ENCODE results near the gene CAMK1D. TPM values are rescaled to one million over a fixed set of nuclear protein-coding genes. Genes with fewer than 3 reads are reported as not detected.
"Not testable (repeated sequence)": the region's sequence is repeated elsewhere in the genome, so short reads cannot be mapped to it uniquely, and the experiment has no call there.

Gene CAMK1D
- total RNA-seq, 1 experiment from 2014 or later: 1.1 TPM

DNA sequence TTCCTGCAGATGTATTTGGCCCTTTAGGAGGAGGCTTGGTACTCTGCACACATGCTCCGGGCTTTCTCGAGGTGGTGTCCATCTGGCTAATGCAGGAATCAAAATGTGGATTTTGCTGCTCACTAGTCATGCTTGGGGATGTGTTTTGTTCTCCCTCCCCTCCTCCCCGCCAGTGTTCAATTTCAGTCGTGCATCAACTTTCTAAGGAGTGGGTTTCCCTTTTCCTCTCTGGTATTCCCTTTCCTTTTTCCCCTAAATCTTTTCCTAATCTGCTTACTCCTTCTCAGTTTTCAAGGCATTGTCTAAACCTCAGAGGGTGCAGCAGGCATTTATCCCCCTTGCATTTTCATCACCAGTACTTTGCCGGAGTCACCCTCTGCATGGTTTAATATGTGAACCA, 450.4 kb downstream of the CAMK1D start:
- H3K27me3 ChIP-seq: no peaks in the 10 kb centered on the region
- no peak overlapping the region for H3K27ac ChIP-seq
- no peak for DNase-seq

DNA sequence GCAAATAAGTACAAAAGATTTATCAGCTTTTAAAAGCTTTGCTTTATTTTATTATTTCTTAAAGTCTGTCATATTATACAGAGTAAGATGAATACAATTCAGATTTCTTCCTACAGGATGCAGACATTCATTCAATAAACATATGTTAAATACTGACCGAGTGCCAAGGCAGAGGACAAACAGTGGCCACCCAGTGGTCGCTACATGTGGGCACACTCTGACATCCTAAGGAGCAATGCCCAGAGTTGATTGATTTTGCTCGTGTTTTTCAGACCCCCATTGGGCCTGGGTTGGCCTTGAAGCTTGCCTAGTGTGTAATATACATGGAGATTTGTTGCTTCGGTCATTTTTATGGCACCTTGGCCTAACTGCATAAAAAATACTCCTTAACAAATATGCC, 451.0 kb downstream of the CAMK1D start:
- peaks cover 9% of the 10 kb centered on the region for H3K4me1 ChIP-seq
- H3K27me3 ChIP-seq: no peaks in the 10 kb centered on the region
- no peak overlapping the region for H3K27ac ChIP-seq
- H3K4me3 ChIP-seq: no peak overlapping the region
- H3K36me3 ChIP-seq: no peaks in the 10 kb centered on the region
- DNase-seq: no peak
- H3K9me3 ChIP-seq (replicated peaks): no peaks in the 10 kb centered on the region

More for the DNA sequence above, 450.4 kb downstream of the CAMK1D start:
- H3K4me3 ChIP-seq: no peak overlapping the region
- peaks cover 9% of the 10 kb centered on the region for H3K4me1 ChIP-seq
- no peaks in the 10 kb centered on the region for H3K9me3 ChIP-seq (replicated peaks)
- H3K36me3 ChIP-seq: no peaks in the 10 kb centered on the region

DNA sequence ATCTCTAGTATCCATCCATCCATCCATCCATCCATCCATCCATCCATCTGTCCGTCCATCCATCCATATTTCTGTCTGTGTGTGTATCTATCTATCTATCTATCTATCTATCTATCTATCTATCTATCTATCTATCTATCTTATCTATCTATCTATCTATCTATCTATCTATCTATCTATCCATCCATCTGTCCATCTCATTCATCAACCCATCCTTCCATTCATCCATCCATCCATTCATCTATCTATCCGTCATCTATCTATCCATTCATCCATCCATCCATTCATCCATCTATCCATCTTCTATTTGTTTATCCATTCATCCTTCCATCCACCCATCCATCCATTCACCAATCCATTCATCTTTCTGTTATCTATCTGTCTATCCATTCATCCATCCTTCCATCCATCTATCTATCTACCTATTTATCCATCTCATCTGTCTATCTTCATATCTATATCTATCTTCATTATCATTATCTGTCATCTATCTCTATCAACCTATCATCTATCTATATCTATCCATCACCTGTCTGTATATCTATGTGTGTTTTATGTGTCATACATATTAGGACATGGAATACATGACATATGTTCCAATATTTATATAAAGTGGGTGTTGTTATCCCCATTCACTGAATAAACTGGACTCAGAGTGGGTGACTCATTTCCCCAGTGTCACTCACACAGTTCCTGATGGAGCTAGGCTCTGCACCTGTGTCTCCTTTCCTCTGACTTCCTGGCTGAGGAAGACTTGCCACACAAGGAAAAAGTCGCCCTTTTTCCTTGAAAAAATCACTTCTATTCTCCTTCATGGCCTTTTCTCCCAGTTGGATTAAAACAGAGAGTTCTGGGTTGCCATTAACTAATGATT, 452.1 kb downstream of the CAMK1D start:
- no peaks in the 10 kb centered on the region for H3K27me3 ChIP-seq
- H3K9me3 ChIP-seq (replicated peaks): no peaks in the 10 kb centered on the region
- H3K4me3 ChIP-seq: no peak overlapping the region
- no peaks in the 10 kb centered on the region for H3K36me3 ChIP-seq
- H3K27ac ChIP-seq: no peak overlapping the region
- H3K4me1 ChIP-seq: peaks cover 9% of the 10 kb centered on the region
- no peak for DNase-seq

GRCh38 chr10:12803776-12804175, 454.4 kb downstream of the CAMK1D start:
- DNase-seq: peak; percentile 36 to 63
- no peak overlapping the region for H3K27ac ChIP-seq
- H3K9me3 ChIP-seq (replicated peaks): no peaks in the 10 kb centered on the region
- H3K4me3 ChIP-seq: no peak overlapping the region
- H3K36me3 ChIP-seq: no peaks in the 10 kb centered on the region
- no peaks in the 10 kb centered on the region for H3K27me3 ChIP-seq
- H3K4me1 ChIP-seq: peaks cover 6% of the 10 kb centered on the region; the same call in 1 of the 2 replicates

- H3K36me3 ChIP-seq: no peaks in the 10 kb centered on the region
- no peaks in the 10 kb centered on the region for H3K9me3 ChIP-seq (replicated peaks)
- H3K27me3 ChIP-seq: no peaks in the 10 kb centered on the region
- H3K27ac ChIP-seq: no peak overlapping the region
- H3K4me3 ChIP-seq: no peak overlapping the region
- H3K4me1 ChIP-seq: peaks cover 6% of the 10 kb centered on the region; the same call in 1 of the 2 replicates
- DNase-seq: peak in 1 of 2 experiments; percentile 35
Observed at GRCh38 chr10:12806228-12807095, 457.1 kb downstream of the CAMK1D start.

GRCh38 chr10:12807096-12807755, 457.9 kb downstream of the CAMK1D start:
- Histone ChIP-seq H3K4me1 (peaks cover 6% of the 10 kb centered on the region; the same call in 1 of the 2 replicates), H3K27ac (no peak overlapping the region), H3K27me3 (no peaks in the 10 kb centered on the region), H3K4me3 (no peak overlapping the region), H3K36me3 (no peaks in the 10 kb centered on the region), H3K9me3 (replicated peaks) (no peaks in the 10 kb centered on the region)
- DNase-seq: no peak

GRCh38 chr10:12808014-12808613, 458.8 kb downstream of the CAMK1D start:
- Histone ChIP-seq H3K27ac (no peak overlapping the region), H3K9me3 (replicated peaks) (no peaks in the 10 kb centered on the region), H3K4me1 (peaks cover 6% of the 10 kb centered on the region; the same call in 1 of the 2 replicates), H3K27me3 (no peaks in the 10 kb centered on the region), H3K4me3 (no peak overlapping the region), H3K36me3 (no peaks in the 10 kb centered on the region)
- DNase-seq: no peak

GRCh38 chr10:12810046-12810445, 460.7 kb downstream of the CAMK1D start:
- H3K36me3 ChIP-seq; DNase-seq; H3K4me3 ChIP-seq; H3K9me3 ChIP-seq (replicated peaks); H3K4me1 ChIP-seq; H3K27ac ChIP-seq; H3K27me3 ChIP-seq: not testable (repeated sequence)

DNA sequence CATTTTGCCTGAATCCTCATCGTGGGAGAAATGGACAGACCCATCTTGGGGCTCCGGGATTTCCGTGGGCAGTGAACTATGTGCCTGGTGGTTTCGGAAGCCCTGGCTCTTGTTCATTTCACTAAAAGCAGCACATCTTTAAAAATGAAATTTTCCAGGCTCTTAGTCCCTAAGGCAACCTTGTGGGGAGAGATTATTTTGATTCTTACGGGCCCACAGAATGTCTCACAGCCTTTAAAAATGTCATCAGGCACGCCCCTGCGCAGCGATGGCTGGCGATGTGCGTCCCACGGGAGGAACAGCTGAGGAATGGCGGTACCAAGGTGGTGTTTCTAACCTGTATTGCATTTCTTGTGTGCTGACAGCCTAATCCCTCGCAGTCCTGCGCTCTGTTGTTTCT, 462.5 kb downstream of the CAMK1D start:
- H3K36me3 ChIP-seq: no peaks in the 10 kb centered on the region
- no peak for DNase-seq
- no peak overlapping the region for H3K4me3 ChIP-seq
- no peak overlapping the region for H3K27ac ChIP-seq
- H3K4me1 ChIP-seq: peaks cover 2% of the 10 kb centered on the region; the same call in 1 of the 2 replicates
- no peaks in the 10 kb centered on the region for H3K9me3 ChIP-seq (replicated peaks)
- no peaks in the 10 kb centered on the region for H3K27me3 ChIP-seq

- Histone ChIP-seq H3K4me3 (no peak overlapping the region), H3K4me1 (no peaks in the 10 kb centered on the region), H3K9me3 (replicated peaks) (no peaks in the 10 kb centered on the region), H3K36me3 (no peaks in the 10 kb centered on the region), H3K27me3 (no peaks in the 10 kb centered on the region), H3K27ac (no peak overlapping the region)
- DNase-seq: no peak
Observed at GRCh38 chr10:12812571-12812970, 463.2 kb downstream of the CAMK1D start.

DNA sequence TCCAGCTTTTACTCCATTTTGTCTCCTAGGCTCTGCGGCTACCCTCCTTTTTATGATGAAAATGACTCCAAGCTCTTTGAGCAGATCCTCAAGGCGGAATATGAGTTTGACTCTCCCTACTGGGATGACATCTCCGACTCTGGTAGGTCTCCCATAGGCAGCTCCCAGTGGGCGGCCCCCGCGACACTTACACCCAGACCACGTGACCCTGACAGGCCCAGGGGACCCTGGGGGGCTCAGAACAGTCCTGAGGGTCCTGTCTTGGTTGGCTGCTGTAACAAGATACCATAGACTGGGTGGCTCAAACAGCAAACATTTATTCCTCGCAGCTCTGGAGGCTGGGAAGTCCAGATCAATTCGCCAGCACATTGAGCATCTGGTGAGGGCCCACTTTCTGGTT, 464.8 kb downstream of the CAMK1D start:
- Histone ChIP-seq H3K4me3 (no peak overlapping the region), H3K27ac (no peak overlapping the region), H3K27me3 (no peaks in the 10 kb centered on the region), H3K4me1 (no peaks in the 10 kb centered on the region), H3K9me3 (replicated peaks) (no peaks in the 10 kb centered on the region), H3K36me3 (no peaks in the 10 kb centered on the region)
- no peak for DNase-seq

- Histone ChIP-seq H3K27me3 (no peaks in the 10 kb centered on the region), H3K9me3 (replicated peaks) (no peaks in the 10 kb centered on the region), H3K36me3 (no peaks in the 10 kb centered on the region), H3K4me1 (no peaks in the 10 kb centered on the region), H3K27ac (no peak overlapping the region), H3K4me3 (no peak overlapping the region)
- DNase-seq: no peak
Observed at GRCh38 chr10:12819071-12819470, 469.7 kb downstream of the CAMK1D start.

DNA sequence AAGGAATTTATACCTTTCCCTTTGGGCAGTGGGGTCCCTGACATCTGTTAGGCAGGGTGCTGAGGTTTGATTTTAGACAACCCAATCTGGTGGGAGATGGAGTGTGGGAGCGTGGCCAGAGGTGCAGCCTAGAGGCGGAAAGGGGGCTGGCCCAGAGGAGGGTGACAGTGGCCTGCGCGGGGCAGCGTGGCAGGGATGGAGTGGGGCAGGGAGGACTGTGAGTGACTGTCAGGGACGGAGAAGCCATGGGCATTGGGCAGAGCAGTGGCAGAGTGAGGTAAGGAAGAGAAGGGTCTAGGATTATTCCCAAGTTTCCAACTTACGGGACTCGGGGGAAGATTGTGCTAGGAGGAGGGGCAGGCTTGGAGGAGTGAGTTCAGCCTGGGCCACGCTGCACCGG, 470.3 kb downstream of the CAMK1D start:
- no peaks in the 10 kb centered on the region for H3K36me3 ChIP-seq
- H3K9me3 ChIP-seq (replicated peaks): no peaks in the 10 kb centered on the region
- H3K27ac ChIP-seq: no peak overlapping the region
- DNase-seq: no peak
- no peak overlapping the region for H3K4me3 ChIP-seq
- H3K4me1 ChIP-seq: no peaks in the 10 kb centered on the region
- no peaks in the 10 kb centered on the region for H3K27me3 ChIP-seq

DNA sequence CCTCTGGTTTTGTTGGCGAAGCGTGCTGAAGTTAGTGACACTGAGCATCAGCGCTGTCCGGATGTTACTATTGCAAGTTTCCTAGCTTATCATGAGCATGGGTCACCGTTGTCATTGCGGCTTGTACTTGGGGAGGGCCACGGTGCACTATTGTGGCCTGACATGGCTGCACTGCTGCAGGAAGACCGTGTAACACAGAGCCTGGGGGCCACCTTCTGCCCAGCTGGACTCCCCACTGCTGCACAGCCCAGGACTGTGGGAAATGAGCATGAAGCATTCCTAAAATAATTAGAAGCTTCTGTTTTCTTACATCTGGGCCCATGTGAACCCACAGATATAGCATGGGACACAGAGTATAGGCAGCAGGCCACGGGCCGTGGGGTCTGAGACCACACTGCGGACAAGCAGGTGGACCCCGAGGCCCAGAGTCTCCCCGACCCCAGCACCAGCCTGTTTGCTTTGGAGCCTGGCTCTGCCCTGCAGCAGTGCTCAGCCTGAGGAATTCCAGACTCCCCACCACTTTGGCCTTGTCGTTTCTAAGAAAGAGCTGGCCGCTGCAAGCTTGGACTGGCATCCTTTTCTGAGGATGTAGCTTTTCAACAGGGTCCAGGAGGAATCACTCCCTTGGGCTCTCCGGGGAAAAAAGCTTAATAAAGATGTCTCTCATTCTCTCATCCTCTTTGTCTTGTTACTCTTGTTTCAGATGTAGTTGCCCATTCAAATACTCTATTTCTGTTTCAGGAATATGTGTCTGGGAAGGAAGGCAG, 473.0 kb downstream of the CAMK1D start:
- Histone ChIP-seq H3K4me1 (no peaks in the 10 kb centered on the region), H3K36me3 (no peaks in the 10 kb centered on the region), H3K4me3 (no peak overlapping the region), H3K27ac (no peak overlapping the region), H3K27me3 (no peaks in the 10 kb centered on the region), H3K9me3 (replicated peaks) (no peaks in the 10 kb centered on the region)
- DNase-seq: no peak

Data from SJCRH30 (cell line).